Breast epithelium (tissue), 3 donors: ENCODE measurements around the gene CTNND2.

Experiments used
- CTCF ChIP-seq, 3 donors: fragments of 450-650 bp; IDR thresholded peaks; one replicate each; pipeline ENCODE4 v1.5.1; 2016 to 2017; ENCODE audit warnings: antibody characterized with exemption in 3 of 3, mild to moderate bottlenecking in 3 of 3, moderate library complexity in 3 of 3
- POLR2A ChIP-seq: fragments of 450-650 bp; IDR thresholded peaks from one replicate; pipeline ENCODE4 v1.6.1; 2016; ENCODE audit warnings: antibody characterized with exemption, mild to moderate bottlenecking, moderate library complexity

- no peak for TF ChIP-seq CTCF (IDR thresholded peaks at IDR 0.05)
- no peak for TF ChIP-seq POLR2A
These were observed 593.0 kb downstream of the CTNND2 start for GRCh38 chr5:11311272-11311671.
